HG03025 (cell line): ENCODE measurements around the gene CBFA2T3.

ENCODE experiments used
- ATAC-seq: cut with Tn5 transposase; IDR thresholded peaks from one replicate; pipeline ENCODE4 v1.9.1; 2021; ENCODE audit warnings: mild to moderate bottlenecking, moderate library complexity; ENCODE audit not compliant: unreplicated experiment, low FRiP score

Gene CBFA2T3

GRCh38 chr16:88913001-88913612, 63.9 kb downstream of the CBFA2T3 start:
- no peak for ATAC-seq

- no peak for ATAC-seq
Measured at GRCh38 chr16:88912556-88912955, 64.5 kb downstream of the CBFA2T3 start.

GRCh38 chr16:88911946-88912310, 65.1 kb downstream of the CBFA2T3 start:
- no peak for ATAC-seq

- no peak for ATAC-seq
Measured at GRCh38 chr16:88911136-88911945, 65.7 kb downstream of the CBFA2T3 start.

GRCh38 chr16:88910284-88911135, 66.5 kb downstream of the CBFA2T3 start:
- ATAC-seq = no peak

GRCh38 chr16:88909431-88910210, 67.4 kb downstream of the CBFA2T3 start:
- ATAC-seq = no peak

GRCh38 chr16:88908307-88908706, 68.7 kb downstream of the CBFA2T3 start:
- ATAC-seq = no peak

GRCh38 chr16:88907768-88908167, 69.2 kb downstream of the CBFA2T3 start:
- no peak for ATAC-seq

- no peak for ATAC-seq
Measured at GRCh38 chr16:88906535-88907105, 70.4 kb downstream of the CBFA2T3 start.

GRCh38 chr16:88906020-88906419, 71.0 kb downstream of the CBFA2T3 start:
- ATAC-seq = no peak

GRCh38 chr16:88905563-88905962, 71.4 kb downstream of the CBFA2T3 start:
- no peak for ATAC-seq

- no peak for ATAC-seq
Measured at GRCh38 chr16:88904676-88905365, 72.2 kb downstream of the CBFA2T3 start.

- ATAC-seq = no peak
Measured at GRCh38 chr16:88903267-88903666, 73.7 kb downstream of the CBFA2T3 start.

- ATAC-seq = no peak
Measured at GRCh38 chr16:88902744-88903143, 74.3 kb downstream of the CBFA2T3 start.

GRCh38 chr16:88901718-88902337, 75.2 kb downstream of the CBFA2T3 start:
- ATAC-seq = no peak

GRCh38 chr16:88900662-88901052, 76.3 kb downstream of the CBFA2T3 start:
- ATAC-seq = no peak

- ATAC-seq = no peak
Measured at GRCh38 chr16:88899901-88900661, 76.9 kb downstream of the CBFA2T3 start.

GRCh38 chr16:88897696-88898425, 79.1 kb downstream of the CBFA2T3 start:
- ATAC-seq = no peak
